HG02642 (cell line): ENCODE measurements around the gene MS4A14.
A peak's percentile ranks its signal among the peaks of the same experiment; 100 is the strongest.
"Not testable (repeated sequence)": the region's sequence is repeated elsewhere in the genome, so short reads cannot be mapped to it uniquely, and the experiment has no call there.

ENCODE experiments used
- ATAC-seq: cut with Tn5 transposase; IDR thresholded peaks from one replicate; pipeline ENCODE4 v1.9.1; 2021; ENCODE audit warnings: mild to moderate bottlenecking; ENCODE audit not compliant: unreplicated experiment, poor library complexity

Gene MS4A14, protein sequence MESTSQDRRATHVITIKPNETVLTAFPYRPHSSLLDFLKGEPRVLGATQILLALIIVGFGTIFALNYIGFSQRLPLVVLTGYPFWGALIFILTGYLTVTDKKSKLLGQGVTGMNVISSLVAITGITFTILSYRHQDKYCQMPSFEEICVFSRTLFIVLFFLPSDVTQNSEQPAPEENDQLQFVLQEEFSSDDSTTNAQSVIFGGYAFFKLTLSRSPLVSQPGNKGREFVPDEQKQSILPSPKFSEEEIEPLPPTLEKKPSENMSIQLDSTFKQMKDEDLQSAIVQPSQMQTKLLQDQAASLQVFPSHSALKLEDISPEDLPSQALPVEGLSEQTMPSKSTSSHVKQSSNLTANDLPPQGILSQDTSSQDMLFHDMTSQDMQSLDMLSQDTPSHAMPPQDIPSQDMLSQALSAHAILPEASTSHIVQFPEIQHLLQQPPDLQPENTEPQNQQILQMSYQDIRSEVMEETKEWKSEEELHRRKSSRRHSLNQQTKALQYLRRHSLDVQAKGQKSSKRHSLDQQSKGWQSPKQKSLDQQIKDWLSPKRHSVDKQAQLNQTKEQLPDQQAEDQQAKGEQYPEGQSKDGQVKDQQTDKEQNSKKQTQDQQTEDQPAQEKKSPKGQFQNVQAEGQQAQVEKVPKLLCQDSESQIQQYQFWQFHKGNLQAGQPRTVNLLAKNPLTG

DNA sequence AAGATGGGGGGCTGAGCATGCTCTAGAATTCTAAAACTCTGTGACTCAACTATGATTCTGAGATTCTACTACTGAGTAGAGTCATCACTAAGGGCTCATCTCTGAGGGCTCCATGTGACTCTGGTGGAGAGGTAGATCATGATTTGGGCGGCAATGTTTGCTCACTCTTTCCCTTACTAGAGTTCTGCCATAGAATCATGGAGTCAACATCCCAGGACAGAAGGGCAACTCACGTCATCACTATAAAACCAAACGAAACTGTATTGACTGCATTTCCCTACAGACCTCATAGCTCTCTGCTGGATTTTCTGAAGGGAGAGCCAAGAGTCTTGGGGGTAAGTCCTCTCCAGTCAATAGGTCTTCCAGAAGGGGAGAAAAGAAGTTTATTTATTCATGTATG, at the start of gene MS4A14:
MS4A14 (plus strand) TSS at position 78 of the 400 bp plus-strand sequence; CDS start at position 198, 120 bp downstream.
- ATAC-seq = peak; percentile 11

DNA sequence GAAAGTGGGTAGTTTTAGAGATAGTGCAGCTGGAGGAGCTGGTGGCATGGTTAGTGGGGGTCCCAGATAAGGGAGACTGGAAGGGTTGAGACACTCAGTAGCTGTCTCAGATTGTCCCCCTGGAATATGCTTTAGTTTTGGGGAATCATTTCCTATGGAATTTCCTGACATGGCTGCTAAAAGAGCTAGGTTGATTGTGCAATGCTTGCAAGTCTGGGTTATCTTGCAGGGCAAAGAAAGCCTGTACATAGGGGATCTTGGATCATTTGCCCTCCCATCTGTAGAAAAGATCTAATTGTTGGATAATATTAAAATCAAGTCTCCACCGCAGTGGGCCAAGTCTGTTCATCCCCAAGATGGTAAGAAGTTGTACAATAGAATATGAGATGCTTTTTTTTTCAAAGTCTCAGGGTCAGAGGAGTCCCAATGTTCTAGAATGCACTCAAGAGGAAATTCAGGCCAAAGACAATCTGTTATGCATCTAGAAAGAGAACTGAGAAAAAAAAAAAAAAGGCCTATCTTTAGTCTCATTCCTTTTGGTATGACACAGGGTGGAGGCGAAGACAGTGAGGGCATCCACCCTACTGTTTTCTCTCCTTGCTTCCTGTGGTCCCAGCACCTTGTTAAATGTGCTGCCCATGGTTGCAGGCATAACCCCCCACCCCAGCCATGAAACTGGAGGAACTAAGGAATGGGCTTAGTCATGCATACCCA, 49.0 kb upstream of the MS4A14 start:
- ATAC-seq = peak; percentile 51

DNA sequence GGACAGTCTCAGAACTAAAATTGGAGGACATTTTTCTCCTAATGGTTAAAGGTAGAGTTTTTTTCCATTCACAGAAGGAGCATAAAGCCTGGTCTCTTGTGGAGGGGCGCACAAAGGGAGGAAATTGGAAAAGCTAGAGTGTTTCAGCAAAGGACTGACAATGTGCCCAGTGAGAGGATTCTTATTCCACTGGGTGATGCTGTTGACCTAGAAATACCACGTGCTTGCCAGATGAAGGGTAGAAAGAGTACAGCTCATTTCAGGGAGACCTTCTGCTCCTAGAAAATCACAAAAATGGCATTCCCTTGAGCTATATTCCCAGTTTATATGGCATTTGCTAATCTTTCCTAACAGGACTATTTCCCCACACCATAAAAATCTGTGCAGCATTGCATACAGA, 48.1 kb upstream of the MS4A14 start:
- ATAC-seq = no peak

DNA sequence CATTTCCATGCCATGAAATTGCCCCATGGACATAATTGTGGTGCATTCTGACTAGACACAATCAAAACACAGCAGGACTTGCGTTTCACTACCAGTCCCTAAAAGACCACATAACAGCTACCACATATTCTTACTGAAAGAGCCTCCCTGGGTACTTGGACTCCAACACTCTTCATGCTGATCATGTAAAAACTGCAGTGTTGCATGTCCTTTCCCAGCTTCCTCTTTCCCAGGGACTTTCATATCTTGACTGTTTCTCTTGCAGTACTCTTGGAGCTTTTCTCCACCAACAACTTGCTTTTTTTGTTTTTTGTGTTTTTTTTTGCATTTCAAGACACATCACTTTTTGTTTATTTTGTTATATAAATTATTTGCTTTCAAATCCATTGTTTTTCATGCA, 46.3 kb upstream of the MS4A14 start:
- no peak for ATAC-seq

DNA sequence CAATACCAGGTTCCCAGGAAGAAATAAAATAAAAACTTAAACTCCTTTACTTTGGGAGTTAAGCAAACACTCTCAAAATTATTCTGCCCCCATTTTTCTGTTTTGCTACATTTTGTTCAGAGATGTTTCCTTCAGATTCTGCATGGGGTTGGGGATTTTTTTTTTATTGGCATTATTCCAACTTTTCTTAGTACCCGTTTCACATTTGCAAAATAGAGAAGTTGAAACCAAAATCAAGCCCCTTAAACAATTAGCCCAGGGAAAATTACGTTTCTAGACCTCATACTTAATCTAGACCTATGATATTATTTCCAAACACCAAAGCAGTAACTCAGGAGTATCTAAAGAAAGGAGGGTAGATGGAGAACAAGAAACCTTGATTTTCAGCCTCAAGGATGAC, 38.5 kb upstream of the MS4A14 start:
- no peak for ATAC-seq

DNA sequence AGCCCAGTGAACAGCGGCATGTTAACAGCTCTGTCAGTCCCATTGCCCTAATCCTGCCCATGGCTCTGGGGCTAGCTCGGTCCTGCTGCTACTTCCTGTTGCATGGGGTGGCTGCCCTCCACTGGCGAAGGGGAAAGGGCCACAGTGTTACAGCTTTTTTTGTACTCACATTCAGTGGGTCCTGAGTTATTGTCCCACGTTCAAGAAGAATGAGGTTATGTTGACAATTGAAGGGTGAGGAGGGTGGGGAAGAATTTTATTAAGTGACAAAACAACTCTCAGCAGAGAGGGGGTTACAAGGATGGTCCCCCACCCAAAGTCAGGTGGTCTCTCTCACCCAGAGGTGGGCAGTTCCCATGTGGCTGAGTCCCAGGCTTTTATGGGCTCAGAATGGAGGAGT, 35.6 kb upstream of the MS4A14 start:
- no peak for ATAC-seq

DNA sequence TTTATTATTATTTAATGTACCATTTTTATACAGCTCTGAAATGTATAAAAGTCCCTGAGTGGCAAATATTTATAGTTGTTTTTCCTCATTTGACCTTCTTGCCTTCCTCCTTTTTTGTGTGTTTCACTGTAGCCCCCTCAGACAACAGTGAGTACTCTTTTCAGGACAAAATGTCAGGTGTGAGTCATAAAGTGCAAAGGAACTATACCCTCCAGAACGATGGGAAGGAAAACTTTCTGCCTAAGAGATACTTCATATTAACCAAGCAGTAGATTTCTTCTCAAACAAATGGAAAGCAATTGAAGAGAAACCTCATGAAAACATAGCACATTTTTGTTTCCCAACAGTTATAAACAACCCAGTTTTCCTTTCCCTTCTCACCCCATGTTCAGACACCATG, 34.0 kb upstream of the MS4A14 start:
- ATAC-seq = no peak

DNA sequence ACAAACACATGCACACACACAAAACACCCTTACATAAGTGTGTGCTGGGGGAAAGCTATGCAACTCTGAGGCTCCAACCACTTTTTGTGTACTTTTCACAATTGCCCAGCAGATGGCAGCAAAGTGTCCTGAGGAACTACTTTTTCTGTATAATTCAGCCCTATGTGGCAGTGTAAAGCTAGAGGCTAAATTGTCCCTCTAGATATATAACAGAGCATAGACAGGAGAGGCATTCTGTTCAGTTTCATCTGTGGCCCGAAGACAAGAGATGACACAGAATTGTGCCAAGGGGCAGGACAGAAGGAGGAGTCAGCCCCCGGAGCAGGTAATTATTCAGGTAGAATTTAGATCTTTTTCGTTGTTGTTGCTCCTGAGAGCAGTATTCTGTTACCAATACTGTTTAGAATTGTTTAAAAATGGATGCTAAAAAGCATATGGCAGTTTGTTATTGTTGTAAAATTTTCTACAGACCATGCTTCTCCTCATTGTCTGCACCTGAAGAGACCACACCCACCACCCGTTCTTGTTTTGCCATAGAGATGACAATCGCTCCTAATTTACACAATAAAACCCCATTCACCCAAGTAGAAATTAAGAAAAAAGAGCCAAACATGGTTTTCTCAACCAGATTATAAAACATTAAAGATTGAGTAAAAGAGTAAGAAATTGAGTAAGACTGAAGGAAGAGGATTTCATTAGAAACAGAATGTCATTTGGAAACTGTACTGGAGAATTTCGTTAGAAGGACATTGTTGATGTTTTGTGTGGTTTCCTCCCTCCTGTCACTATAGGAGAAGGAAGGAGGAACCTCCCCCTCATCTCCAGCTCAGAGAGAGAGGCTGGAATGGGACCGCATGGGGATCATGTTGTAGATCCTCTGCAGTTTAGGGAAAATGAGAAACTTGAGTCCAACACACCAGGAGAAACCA, 32.5 kb upstream of the MS4A14 start:
- ATAC-seq = peak; percentile 53

DNA sequence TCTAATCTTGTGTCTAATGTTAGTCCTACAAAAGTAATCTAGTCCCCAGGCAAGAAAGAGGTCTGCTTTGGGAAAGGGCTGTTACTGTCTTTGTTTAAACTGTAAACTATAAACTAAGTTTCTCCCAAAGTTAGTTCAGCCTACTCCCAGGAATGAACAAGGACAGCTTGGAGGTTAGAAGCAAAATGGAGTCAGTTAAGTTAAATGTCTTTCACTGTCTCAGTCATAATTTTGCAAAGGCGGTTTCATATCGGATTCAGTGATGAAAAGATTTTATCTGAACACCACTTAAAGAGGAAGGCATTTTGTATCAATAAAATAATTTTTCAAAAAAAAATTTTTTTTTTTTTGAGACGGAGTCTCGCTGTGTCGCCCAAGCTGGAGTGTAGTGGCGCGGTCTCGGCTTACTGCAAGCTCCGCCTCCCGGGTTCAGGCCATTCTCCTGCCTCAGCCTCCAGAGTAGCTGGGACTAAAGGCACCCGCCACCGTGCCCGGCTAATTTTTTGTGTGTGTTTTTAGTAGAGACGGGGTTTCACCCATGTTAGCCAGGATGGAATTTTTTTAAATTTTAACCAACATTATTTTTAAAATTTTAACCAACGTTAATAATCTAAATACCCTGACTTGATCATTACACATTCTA, 29.9 kb upstream of the MS4A14 start:
- not testable (repeated sequence) for ATAC-seq

DNA sequence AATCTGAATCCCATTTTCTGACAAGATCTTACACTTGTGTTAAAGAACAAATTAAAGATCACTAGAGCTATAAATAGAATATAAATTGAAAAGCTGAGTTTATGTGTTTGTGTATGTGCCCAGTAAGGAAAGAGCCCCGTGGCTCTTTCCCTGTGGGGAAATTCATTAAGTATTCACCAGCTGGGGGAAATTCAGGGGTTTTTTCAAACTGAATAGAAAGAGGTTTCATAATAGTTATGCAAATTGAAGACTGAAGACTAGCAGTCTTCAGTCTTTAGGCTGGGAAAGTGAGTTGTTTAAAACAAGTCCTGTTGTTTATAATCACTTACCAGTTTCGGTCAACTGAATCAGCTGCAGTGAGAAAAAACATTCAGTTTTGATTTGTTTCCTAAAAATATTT, 29.2 kb upstream of the MS4A14 start:
- ATAC-seq = peak; percentile 82

DNA sequence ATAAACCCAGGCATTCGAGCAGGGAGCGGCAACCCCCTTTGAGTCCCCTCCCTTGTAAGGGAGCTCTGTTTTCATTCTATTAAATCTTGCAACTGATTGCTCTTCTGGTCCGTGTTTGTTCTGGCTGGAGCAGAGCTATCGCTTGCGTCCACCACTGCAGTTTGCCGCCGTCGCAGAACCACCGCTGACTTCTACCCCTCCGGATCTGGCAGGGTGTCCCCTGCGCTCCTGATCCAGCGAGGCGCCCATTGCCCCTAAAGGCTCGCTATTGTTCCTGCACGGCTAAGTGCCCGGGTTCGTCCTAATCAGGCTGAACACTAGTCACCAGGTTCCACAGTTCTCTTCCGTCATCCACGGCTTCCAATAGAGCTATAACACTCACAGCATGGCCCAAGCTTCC, 28.4 kb upstream of the MS4A14 start:
- no peak for ATAC-seq

DNA sequence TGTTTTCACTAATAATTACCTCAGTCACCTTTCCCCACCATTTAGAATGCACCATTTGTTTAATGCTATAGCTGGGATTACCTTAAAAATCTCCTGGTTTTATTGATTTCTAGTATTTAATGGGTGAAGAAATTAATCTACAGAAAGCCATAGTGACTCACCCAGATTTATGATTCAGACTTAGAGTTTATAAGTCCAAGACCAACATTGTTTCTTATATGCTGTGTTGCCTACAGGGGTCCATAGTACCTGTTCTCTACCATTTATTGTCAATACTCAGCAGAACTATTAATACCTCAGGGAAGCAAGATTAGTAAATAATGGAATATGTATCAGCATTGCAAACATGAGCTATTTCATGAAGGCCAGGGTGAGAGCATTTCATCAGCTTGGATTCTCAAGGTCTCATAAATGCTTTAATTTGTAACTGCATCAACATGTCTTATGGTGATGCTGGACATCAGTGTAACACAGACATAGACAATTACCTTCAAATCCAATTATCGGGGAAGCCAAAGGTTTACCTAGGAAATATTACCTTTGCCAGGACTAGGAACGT, 25.9 kb upstream of the MS4A14 start:
- ATAC-seq = no peak

DNA sequence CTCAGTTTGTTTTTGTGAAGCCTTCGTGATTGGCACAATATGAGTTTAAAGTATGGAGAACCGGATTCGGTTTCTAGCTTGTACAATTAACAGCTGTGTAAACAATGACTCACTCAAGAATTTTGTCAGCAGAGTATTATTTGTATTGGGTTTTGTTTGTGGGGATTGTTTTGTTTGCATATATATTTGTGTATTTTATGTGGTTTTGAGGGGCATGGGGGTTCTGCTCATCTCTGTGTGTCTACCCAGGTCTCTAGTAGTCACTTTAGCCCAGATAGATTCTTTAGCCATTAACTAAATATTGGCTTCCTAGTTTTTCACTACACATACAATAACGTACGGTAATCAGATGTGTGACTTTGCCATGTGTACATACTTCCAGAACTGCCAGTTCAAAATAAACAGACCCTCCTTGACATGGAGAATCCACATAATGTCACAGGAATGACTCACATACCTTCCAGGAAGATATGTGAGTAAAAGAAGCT, 25.4 kb upstream of the MS4A14 start:
- no peak for ATAC-seq

DNA sequence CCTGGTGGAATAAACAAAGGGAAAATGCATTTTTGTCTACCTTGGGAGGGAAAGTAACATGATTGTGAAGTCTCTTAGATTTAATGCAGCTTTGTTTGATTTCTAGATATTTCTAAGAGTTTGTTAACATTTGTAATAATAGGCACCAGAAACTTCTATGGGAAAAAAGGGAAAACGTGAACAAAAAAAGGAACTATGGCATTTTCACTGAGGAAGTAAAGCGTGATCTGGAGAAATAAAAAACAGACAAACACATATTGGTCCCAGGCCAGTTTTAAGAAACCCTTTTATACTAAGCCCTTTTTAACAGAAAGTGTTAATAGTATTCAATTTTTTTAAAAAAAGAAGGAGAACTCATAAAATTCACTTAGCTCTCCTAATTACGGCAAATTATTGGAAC, 24.9 kb upstream of the MS4A14 start:
- ATAC-seq = no peak

DNA sequence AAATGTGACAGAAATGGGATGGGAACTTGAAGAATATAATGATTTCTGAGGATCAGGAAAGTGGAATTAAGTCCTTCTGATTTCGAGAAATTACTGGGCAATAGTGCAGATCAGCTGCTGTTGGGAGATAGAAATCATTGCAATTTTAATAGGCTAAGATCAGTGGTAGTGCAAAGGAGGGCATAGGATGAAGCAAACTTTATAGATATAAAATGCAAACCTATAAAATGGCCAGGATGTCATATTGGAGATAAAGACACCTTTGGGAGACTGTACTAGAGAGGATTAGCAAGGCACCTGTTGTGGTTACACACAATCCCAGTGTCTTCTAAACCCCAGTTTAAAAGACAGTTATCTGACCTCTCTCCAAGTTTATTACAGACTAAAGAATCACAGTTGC, 24.4 kb upstream of the MS4A14 start:
- no peak for ATAC-seq

DNA sequence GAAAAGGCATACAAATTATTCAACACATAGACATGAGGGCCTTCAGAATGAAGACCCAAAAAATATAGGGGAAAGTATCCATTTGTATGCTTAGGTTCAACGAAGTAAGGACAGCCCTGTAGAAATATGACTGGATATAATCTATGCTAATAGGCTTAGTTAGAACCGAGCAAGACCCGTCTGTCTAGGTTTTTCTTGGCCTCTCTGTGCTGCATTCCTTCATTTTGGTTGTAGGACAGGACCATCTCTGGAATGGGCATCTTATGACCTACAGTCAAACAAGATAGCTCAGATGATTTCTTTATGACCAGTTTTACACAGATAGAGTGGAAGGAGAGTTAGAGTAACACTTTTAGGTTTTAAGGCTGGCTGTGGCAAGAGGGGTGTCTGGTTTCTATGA, 23.5 kb upstream of the MS4A14 start:
- no peak for ATAC-seq

DNA sequence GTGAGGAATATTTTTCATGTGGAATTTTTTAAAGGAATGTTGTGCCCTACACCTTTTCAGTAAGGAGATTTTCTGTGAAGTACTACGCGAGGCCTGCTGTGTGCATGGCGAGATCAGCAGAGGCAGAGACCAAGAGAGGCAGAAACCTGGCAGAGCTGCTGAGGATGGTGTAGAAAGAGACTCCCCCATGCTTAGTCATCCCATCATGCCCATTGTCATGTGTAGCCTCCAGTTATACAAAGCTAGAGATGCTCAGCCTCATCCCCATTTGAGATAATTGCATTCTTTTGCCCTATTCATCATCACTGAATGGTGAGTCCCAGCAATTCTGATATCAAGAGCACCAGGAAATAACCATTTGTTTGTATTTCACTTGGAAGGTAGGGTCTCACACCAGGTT, 20.9 kb upstream of the MS4A14 start:
- ATAC-seq = no peak

DNA sequence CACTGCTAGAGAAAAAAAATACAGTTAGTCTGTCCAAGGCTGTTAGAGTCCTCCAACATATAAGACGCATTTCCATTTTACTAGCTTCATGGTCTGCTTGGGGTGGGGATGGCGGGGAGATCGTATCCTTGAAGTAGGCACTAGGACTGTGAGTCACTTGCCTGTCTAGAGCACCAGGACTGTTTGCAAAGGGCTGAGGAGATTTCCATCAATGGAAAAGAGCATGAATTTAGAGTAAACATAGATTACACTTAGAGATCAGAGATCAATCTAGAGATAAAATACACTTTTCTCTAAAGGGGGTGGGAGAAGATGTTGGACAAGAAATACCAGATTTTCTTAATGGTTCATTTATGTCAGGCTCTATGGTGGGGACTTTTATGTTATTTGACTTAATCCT, 19.7 kb upstream of the MS4A14 start:
- no peak for ATAC-seq

DNA sequence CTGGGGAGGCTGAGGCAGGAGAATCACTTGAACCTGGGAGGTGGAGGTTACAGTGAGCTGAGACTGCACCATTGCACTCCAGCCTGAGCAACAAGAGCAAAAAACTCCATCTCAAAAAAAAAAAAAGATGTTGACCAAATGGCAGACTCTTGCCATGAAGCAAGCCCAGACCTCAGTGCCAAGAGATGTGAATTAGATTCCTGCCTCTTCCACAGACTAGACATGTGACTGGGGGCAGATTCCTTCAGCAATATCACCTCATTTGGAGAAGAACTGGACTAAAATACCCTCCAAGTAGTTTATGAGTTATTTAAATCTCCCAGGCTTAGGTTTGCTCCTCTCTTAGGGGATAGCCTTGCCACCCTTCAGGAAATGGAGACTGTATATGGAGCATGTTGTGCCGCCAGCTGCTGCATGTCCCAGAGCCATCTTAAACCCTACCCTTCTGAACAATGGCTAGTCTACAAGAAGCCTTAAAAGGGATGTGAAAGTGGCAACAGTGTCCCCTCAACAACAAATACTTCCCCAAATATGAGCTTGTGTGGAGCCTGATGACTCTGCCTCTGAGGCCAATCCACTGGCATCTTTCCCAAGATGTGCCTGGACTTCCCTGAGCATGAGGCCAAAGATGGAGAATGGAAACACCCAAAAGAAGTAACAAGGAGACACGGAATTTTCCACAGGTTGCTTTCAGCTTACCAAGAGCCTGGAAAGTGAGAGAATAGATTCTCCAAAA, 18.7 kb upstream of the MS4A14 start:
- peak; percentile 49 for ATAC-seq
